CD8-positive, alpha-beta memory T cell (primary cell): ENCODE results near the gene LAMTOR2. TPM values are rescaled to one million over a fixed set of nuclear protein-coding genes. Genes with fewer than 3 reads are reported as not detected.

Experiments used
- CTCF ChIA-PET: fragments of 350-600 bp; sonication (Branson Sonifier 250); formaldehyde crosslinking; loops from one replicate; lab custom pipeline; 2021; ENCODE audit warnings: antibody characterized with exemption; lab: Charles Lee
- POLR2A ChIA-PET: fragments of 350-600 bp; sonication (Branson Sonifier 250); formaldehyde crosslinking; loops from one replicate; lab custom pipeline; 2021; ENCODE audit warnings: antibody characterized with exemption; lab: Charles Lee
- DNase-seq, 5 donors: peaks; one replicate each; pipeline versions ENCODE4 v3.0.0 to v3.0.0-alpha.2; 2020 to 2022; ENCODE audit warnings: mixed read lengths in 1 of 5
- H3K27ac ChIP-seq: one replicate; pipeline ENCODE4 v1.7.0; 2013; ENCODE audit warnings: low read depth, mild to moderate bottlenecking, low read length, moderate library complexity
- H3K27me3 ChIP-seq: 2 replicates; pipeline ENCODE4 v1.7.0; 2013; ENCODE audit warnings: low read length, mild to moderate bottlenecking; ENCODE audit not compliant: insufficient read depth, poor library complexity, severe bottlenecking
- H3K36me3 ChIP-seq: 2 replicates; pipeline ENCODE4 v1.7.0; 2013; ENCODE audit warnings: mild to moderate bottlenecking, low read length, moderate library complexity; ENCODE audit not compliant: insufficient read depth
- H3K4me1 ChIP-seq: 2 replicates; pipeline ENCODE4 v1.7.0; 2013; ENCODE audit warnings: mild to moderate bottlenecking, low read length, moderate library complexity; ENCODE audit not compliant: insufficient read depth
- H3K4me3 ChIP-seq: 2 replicates; pipeline ENCODE4 v1.7.0; 2013; ENCODE audit warnings: mild to moderate bottlenecking, low read length
- H3K9me3 ChIP-seq: 2 replicates; pipeline ENCODE4 v1.7.0; 2013; ENCODE audit warnings: mild to moderate bottlenecking, low read length
- H3K27ac Mint-ChIP-seq, 8 donors: one replicate each; pipeline ENCODE4 v1.8.0; 2020 to 2021; ENCODE audit warnings: mixed read lengths in 8 of 8, mild to moderate bottlenecking in 6 of 8, inconsistent platforms in 3 of 8, moderate library complexity in 3 of 8
- H3K27me3 Mint-ChIP-seq, 2 donors: one replicate each; pipeline ENCODE4 v1.8.0; 2020 to 2021; ENCODE audit warnings: mixed read lengths in 2 of 2, mild to moderate bottlenecking in 1 of 2, moderate library complexity in 1 of 2
- H3K36me3 Mint-ChIP-seq, 3 donors: one replicate each; pipeline ENCODE4 v1.8.0; 2020 to 2021; ENCODE audit warnings: mixed read lengths in 3 of 3, inconsistent platforms in 1 of 3, mild to moderate bottlenecking in 1 of 3
- H3K4me1 Mint-ChIP-seq, 3 donors: one replicate each; pipeline ENCODE4 v1.8.0; 2020 to 2021; ENCODE audit warnings: mixed read lengths in 3 of 3, inconsistent platforms in 1 of 3, mild to moderate bottlenecking in 1 of 3
- H3K4me3 Mint-ChIP-seq, 7 donors: one replicate each; pipeline ENCODE4 v1.8.0; 2020 to 2021; ENCODE audit warnings: mixed read lengths in 7 of 7, mild to moderate bottlenecking in 6 of 7, moderate library complexity in 4 of 7, inconsistent platforms in 2 of 7
- H3K9me3 Mint-ChIP-seq, 5 donors: one replicate each; pipeline ENCODE4 v1.8.0; 2020 to 2022; ENCODE audit warnings: mixed read lengths in 5 of 5, mild to moderate bottlenecking in 3 of 5, moderate library complexity in 2 of 5, inconsistent platforms in 1 of 5
- polyA plus RNA-seq: library from polyadenylated mRNA; unstranded; fragments of 300-500 nt; fragmentation: Illumina TruSeq; gene quantifications from one replicate; pipeline ENCODE4 v1.2.3, GENCODE V29; 2021
- total RNA-seq, 2 experiments: library from RNA; stranded (reverse); gene quantifications; one replicate each; pipeline ENCODE4 v1.2.3, GENCODE V29; 2021

The LAMTOR2 gene
- total and polyA plus RNA-seq, 3 experiments from 2014 or later = 61.9 to 134 (median 67.4) TPM

- Histone ChIP-seq H3K4me3 (no peak overlapping the region), H3K27ac (no peak overlapping the region), H3K36me3 (no peaks in the 10 kb centered on the region), H3K27me3 (no peaks in the 10 kb centered on the region), H3K9me3 (no peaks in the 10 kb centered on the region), H3K4me1 (no peaks in the 10 kb centered on the region)
- Mint-ChIP-seq H3K36me3 (no peaks in the 10 kb centered on the region), H3K27me3 (peaks cover 4 to 16% of the 10 kb centered on the region in 2 donors), H3K4me1 (peaks cover 0 to 6% (median 0%) of the 10 kb centered on the region in 3 donors), H3K4me3 (no peak overlapping the region), H3K27ac (no peak overlapping the region), H3K9me3 (no peaks in the 10 kb centered on the region)
- CTCF ChIA-PET = no interaction called here
- DNase-seq = no peak
- POLR2A ChIA-PET = no interaction called here
These were observed 18.6 kb downstream of the LAMTOR2 start for GRCh38 chr1:156073110-156073687.

GRCh38 chr1:156073740-156074139 lies 19.2 kb downstream of the LAMTOR2 start:
- Histone ChIP-seq H3K27ac (no peak overlapping the region), H3K4me3 (no peak overlapping the region), H3K27me3 (no peaks in the 10 kb centered on the region), H3K4me1 (no peaks in the 10 kb centered on the region), H3K9me3 (no peaks in the 10 kb centered on the region), H3K36me3 (no peaks in the 10 kb centered on the region)
- ChIA-PET POLR2A (no interaction called here), CTCF (interaction anchor here (1.4 kb wide), 1 partner anchor 23 kb away, joined by 4 read pairs; no protein-coding TSS in a partner anchor)
- Mint-ChIP-seq H3K9me3 (no peaks in the 10 kb centered on the region), H3K27ac (no peak overlapping the region), H3K36me3 (no peaks in the 10 kb centered on the region), H3K4me3 (no peak overlapping the region), H3K27me3 (peaks cover 4 to 16% of the 10 kb centered on the region in 2 donors), H3K4me1 (peaks cover 0 to 6% (median 0%) of the 10 kb centered on the region in 3 donors)
- DNase-seq = no peak

- no peaks in the 10 kb centered on the region for H3K9me3 Mint-ChIP-seq
- DNase-seq = no peak
- no peaks in the 10 kb centered on the region for H3K36me3 ChIP-seq
- H3K9me3 ChIP-seq = no peaks in the 10 kb centered on the region
- no peaks in the 10 kb centered on the region for H3K36me3 Mint-ChIP-seq
- H3K27ac Mint-ChIP-seq = no peak overlapping the region
- H3K27me3 Mint-ChIP-seq = peaks cover 4 to 16% of the 10 kb centered on the region in 2 donors
- no peaks in the 10 kb centered on the region for H3K4me1 ChIP-seq
- ChIA-PET CTCF (interaction anchor here (1.1 to 1.4 kb wide), 3 partner anchors 16 to 55 kb away, joined by 3 to 4 read pairs (median 3); no protein-coding TSS in a partner anchor), POLR2A (no interaction called here)
- no peak overlapping the region for H3K4me3 ChIP-seq
- no peaks in the 10 kb centered on the region for H3K27me3 ChIP-seq
- H3K27ac ChIP-seq = no peak overlapping the region
- peaks cover 0 to 6% (median 0%) of the 10 kb centered on the region in 3 donors for H3K4me1 Mint-ChIP-seq
- no peak overlapping the region for H3K4me3 Mint-ChIP-seq
These were observed 20.1 kb downstream of the LAMTOR2 start for GRCh38 chr1:156074661-156075060.

DNA sequence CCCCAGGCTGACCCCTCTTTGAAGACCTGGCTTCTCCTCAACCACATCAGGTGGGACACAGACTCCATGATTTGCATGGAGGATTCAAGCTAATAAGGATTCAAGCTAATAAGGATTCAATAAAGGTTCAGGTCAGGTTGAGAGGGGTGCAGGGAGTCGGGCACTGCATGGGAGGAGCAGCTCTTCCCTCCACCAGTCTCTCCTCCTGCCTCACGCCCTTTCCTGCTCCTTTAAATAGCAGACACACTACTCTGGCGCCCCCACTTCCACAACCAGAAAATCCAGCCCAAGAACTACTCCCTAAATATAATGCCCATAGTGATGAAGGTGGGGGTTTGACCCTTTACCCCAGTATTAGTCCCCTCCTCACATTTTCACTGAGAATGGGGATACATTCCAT lies 20.6 kb downstream of the LAMTOR2 start:
- POLR2A ChIA-PET = no interaction called here
- H3K27me3 Mint-ChIP-seq = peaks cover 4 to 16% of the 10 kb centered on the region in 2 donors

DNA sequence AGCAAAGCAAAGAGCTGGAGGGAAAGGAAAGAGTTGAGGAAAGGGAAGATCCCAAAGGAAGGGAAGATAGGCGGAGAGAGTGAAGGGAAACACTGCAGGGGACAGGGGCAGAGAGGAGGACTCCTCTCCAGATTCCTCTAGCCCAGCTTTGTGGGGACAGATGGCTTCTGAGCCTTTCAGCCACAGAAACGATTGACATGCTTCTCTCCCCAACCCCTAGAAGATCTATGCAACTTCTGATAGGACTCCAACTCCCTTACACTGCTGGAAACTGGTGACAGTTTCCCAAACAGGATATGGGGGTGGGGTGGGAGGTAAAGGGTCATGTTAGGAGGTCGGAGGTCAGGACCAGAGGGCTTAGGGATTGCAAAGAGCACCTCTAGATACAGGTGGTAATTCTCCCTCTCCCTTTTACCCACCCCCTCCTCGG lies 21.2 kb downstream of the LAMTOR2 start:
- no peak for DNase-seq
- peak overlapping the region in 1 of 7 donors; percentile 49 for H3K4me3 Mint-ChIP-seq
- ChIA-PET CTCF (interaction anchor here (1.1 to 1.3 kb wide), 2 partner anchors 15 to 54 kb away, joined by 3 read pairs; no protein-coding TSS in a partner anchor), POLR2A (no interaction called here)
- no peaks in the 10 kb centered on the region for H3K27me3 ChIP-seq
- H3K36me3 Mint-ChIP-seq = no peaks in the 10 kb centered on the region
- H3K4me1 Mint-ChIP-seq = peaks cover 0 to 6% (median 0%) of the 10 kb centered on the region in 3 donors
- no peaks in the 10 kb centered on the region for H3K9me3 Mint-ChIP-seq
- H3K4me1 ChIP-seq = no peaks in the 10 kb centered on the region
- peak overlapping the region in 1 of 8 donors; percentile 16 for H3K27ac Mint-ChIP-seq
- no peak overlapping the region for H3K4me3 ChIP-seq
- H3K36me3 ChIP-seq = no peaks in the 10 kb centered on the region
- H3K9me3 ChIP-seq = no peaks in the 10 kb centered on the region
- H3K27ac ChIP-seq = no peak overlapping the region
- peaks cover 4 to 16% of the 10 kb centered on the region in 2 donors for H3K27me3 Mint-ChIP-seq

More for the DNA sequence above, 20.6 kb downstream of the LAMTOR2 start:
- Mint-ChIP-seq H3K27ac (no peak overlapping the region), H3K4me3 (no peak overlapping the region), H3K4me1 (peaks cover 0 to 6% (median 0%) of the 10 kb centered on the region in 3 donors), H3K9me3 (no peaks in the 10 kb centered on the region), H3K36me3 (no peaks in the 10 kb centered on the region)
- no peak for DNase-seq
- no peaks in the 10 kb centered on the region for H3K4me1 ChIP-seq
- no peaks in the 10 kb centered on the region for H3K27me3 ChIP-seq
- H3K9me3 ChIP-seq = no peaks in the 10 kb centered on the region
- CTCF ChIA-PET = interaction anchor here (1.1 to 1.4 kb wide), 3 partner anchors 16 to 55 kb away, joined by 3 to 4 read pairs (median 3); no protein-coding TSS in a partner anchor
- no peak overlapping the region for H3K4me3 ChIP-seq
- H3K27ac ChIP-seq = no peak overlapping the region
- H3K36me3 ChIP-seq = no peaks in the 10 kb centered on the region

DNA sequence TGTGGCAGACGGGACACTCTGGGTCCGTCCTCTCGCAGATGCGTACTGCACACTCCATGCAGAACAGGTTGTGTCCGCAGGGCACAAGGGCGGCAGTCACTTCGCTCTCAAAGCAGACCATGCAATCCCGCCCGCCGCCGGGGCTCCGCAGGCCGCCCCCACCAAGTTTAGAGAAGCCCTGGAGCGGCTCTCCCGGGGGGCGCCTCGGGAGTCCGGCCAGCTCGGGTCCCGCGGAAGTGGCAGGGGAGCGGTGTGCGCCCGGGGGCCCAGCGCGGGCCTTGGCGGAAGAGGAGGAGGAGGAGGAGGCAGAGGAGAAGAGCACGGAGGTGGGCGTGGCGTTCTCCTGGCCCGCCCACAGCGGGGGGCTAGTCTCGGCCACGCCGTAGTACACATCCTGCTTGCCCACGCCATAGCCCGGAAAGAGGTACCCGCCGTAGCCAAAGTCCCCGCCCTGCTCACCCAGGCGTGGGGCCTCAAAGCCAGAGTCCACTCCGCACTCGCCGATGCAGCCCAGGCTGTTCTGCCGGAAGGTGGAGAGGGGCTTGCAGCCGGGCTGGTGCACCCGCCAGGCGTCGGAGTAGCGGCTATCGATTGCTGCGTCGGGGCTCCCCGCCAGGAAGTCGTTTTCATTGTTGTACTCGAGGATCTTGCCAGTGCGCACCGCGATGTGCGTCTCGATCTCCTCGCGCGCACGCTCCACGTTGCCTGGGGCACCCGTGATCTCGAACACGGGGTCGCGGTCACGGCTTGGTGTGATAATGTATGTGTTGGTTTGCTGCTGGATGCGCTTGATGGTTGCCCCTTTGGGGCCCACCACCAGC lies 22.2 kb downstream of the LAMTOR2 start:
- H3K27ac Mint-ChIP-seq = no peak overlapping the region
- DNase-seq = no peak
- H3K4me3 ChIP-seq = no peak overlapping the region

DNA sequence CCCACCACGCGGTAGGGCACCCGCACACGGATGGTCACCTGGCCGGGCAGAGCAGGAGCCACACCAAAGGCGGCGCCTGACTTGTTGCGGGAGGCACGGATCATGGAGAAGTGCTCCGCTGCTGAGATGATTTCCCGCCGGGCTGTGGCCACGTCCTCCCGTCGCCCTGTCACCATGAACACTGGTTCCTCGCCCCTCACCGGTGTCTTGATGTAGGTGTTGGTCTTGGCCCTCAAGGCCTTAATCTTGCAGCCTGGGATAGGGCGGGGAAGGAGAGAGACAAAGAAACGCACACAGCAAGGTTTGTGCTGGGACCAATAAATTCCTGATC lies 22.8 kb downstream of the LAMTOR2 start:
- peaks cover 2 to 7% (median 6%) of the 10 kb centered on the region in 3 donors for H3K4me1 Mint-ChIP-seq
- CTCF ChIA-PET = no interaction called here
- no peak overlapping the region for H3K27ac Mint-ChIP-seq
- H3K9me3 ChIP-seq = no peaks in the 10 kb centered on the region
- no peaks in the 10 kb centered on the region for H3K36me3 Mint-ChIP-seq
- no peak overlapping the region for H3K4me3 ChIP-seq
- H3K36me3 ChIP-seq = no peaks in the 10 kb centered on the region
- POLR2A ChIA-PET = no interaction called here
- no peaks in the 10 kb centered on the region for H3K4me1 ChIP-seq
- no peak overlapping the region for H3K4me3 Mint-ChIP-seq
- H3K27ac ChIP-seq = no peak overlapping the region
- DNase-seq = no peak
- no peaks in the 10 kb centered on the region for H3K27me3 ChIP-seq
- H3K9me3 Mint-ChIP-seq = no peaks in the 10 kb centered on the region
- peaks cover 2 to 18% of the 10 kb centered on the region in 2 donors for H3K27me3 Mint-ChIP-seq

More for the DNA sequence above, 22.2 kb downstream of the LAMTOR2 start:
- ChIA-PET CTCF (no interaction called here), POLR2A (no interaction called here)
- Histone ChIP-seq H3K27ac (no peak overlapping the region), H3K9me3 (no peaks in the 10 kb centered on the region), H3K36me3 (no peaks in the 10 kb centered on the region), H3K27me3 (no peaks in the 10 kb centered on the region), H3K4me1 (no peaks in the 10 kb centered on the region)
- H3K36me3 Mint-ChIP-seq = no peaks in the 10 kb centered on the region
- peaks cover 2 to 21% of the 10 kb centered on the region in 2 donors for H3K27me3 Mint-ChIP-seq
- peaks cover 2 to 6% (median 5%) of the 10 kb centered on the region in 3 donors for H3K4me1 Mint-ChIP-seq
- no peaks in the 10 kb centered on the region for H3K9me3 Mint-ChIP-seq
- peak overlapping the region in 2 of 7 donors; percentile 26 to 50 for H3K4me3 Mint-ChIP-seq

GRCh38 chr1:156078728-156079127 lies 24.1 kb downstream of the LAMTOR2 start:
- CTCF ChIA-PET = no interaction called here
- no peaks in the 10 kb centered on the region for H3K36me3 ChIP-seq
- Mint-ChIP-seq H3K27me3 (peaks cover 10 to 27% of the 10 kb centered on the region in 2 donors), H3K9me3 (no peaks in the 10 kb centered on the region), H3K36me3 (no peaks in the 10 kb centered on the region), H3K27ac (no peak overlapping the region), H3K4me3 (peak overlapping the region in 1 of 7 donors; percentile 32), H3K4me1 (peaks cover 6 to 14% (median 12%) of the 10 kb centered on the region in 3 donors)
- POLR2A ChIA-PET = no interaction called here
- no peak for DNase-seq
- H3K4me3 ChIP-seq = no peak overlapping the region
- H3K27ac ChIP-seq = no peak overlapping the region
- H3K9me3 ChIP-seq = no peaks in the 10 kb centered on the region
- peaks cover 6% of the 10 kb centered on the region for H3K4me1 ChIP-seq
- H3K27me3 ChIP-seq = peaks cover 8% of the 10 kb centered on the region
